B cell (primary cell): ENCODE data around the gene ZFX. TPM values are rescaled to one million over a fixed set of nuclear protein-coding genes. Genes with fewer than 3 reads are reported as not detected.

Experiments used
- ATAC-seq: fragments of 200-7000 bp; cut with Tn5 transposase; one replicate; pipeline ENCODE4 v1.10.0; 2021; ENCODE audit warnings: low read depth, mild to moderate bottlenecking, moderate number of reproducible peaks, moderate library complexity
- CTCF ChIA-PET: fragments of 350-600 bp; sonication (Branson Sonifier 250); formaldehyde crosslinking; loops from one replicate; lab custom pipeline; 2021; ENCODE audit warnings: antibody characterized with exemption, inconsistent platforms; lab: Charles Lee
- POLR2A ChIA-PET: fragments of 350-600 bp; sonication (Branson Sonifier 250); formaldehyde crosslinking; loops from one replicate; lab custom pipeline; 2021; ENCODE audit warnings: antibody characterized with exemption; lab: Charles Lee
- DNase-seq: peaks from one replicate; pipeline ENCODE4 v3.0.0; 2013
- H2AFZ ChIP-seq: 2 replicates; pipeline ENCODE4 v1.6.1; 2012; ENCODE audit warnings: mild to moderate bottlenecking, low read depth, low read length; ENCODE audit not compliant: insufficient read depth, poor library complexity, severe bottlenecking
- H3K27ac ChIP-seq, 2 donors: 1 replicate in 1 of 2; 2 replicates in 1 of 2; pipeline ENCODE4 v1.5.1; 2012 to 2013; ENCODE audit warnings: low read length in 2 of 2, mild to moderate bottlenecking in 2 of 2, moderate library complexity in 1 of 2
- H3K27me3 ChIP-seq, 4 experiments: fragments of 200-600 bp in 1 of 4; sonication (generic) in 1 of 4; replicated peaks in 1 of 4; 1 replicate in 2 of 4; 2 replicates in 2 of 4; pipeline versions ENCODE4 v1.6.1 to v1.7.0; 2013 to 2016; ENCODE audit warnings: low read length in 3 of 4, mild to moderate bottlenecking in 2 of 4, mixed read lengths in 1 of 4, moderate library complexity in 1 of 4; ENCODE audit not compliant: insufficient read depth in 4 of 4, control insufficient read depth in 3 of 4; ENCODE audit errors: control extremely low read depth in 1 of 4
- H3K36me3 ChIP-seq, 2 experiments: replicated peaks in 1 of 2; 1 replicate in 1 of 2; 2 replicates in 1 of 2; pipeline versions ENCODE4 v1.6.1 to v1.7.1; 2013; ENCODE audit warnings: low read length in 1 of 2; ENCODE audit not compliant: insufficient read depth in 2 of 2, control insufficient read depth in 1 of 2; ENCODE audit errors: control extremely low read depth in 1 of 2, extremely low read depth in 1 of 2
- H3K4me1 ChIP-seq, 2 donors: fragments of 200-600 bp in 1 of 2; sonication (generic) in 1 of 2; 1 replicate in 1 of 2; 2 replicates in 1 of 2; pipeline versions ENCODE4 v1.5.1 to v1.6.1; 2013 to 2017; ENCODE audit warnings: low read length in 2 of 2; ENCODE audit not compliant: control insufficient read depth in 2 of 2, insufficient read depth in 2 of 2
- H3K4me2 ChIP-seq: replicated peaks from 2 replicates; pipeline ENCODE3; 2012; ENCODE audit warnings: mild to moderate bottlenecking, low read depth, low read length; ENCODE audit not compliant: poor library complexity, severe bottlenecking
- H3K4me3 ChIP-seq, 5 experiments: fragments of 200-600 bp in 1 of 5; sonication (generic) in 1 of 5; 1 replicate in 3 of 5; 2 replicates in 2 of 5; pipeline versions ENCODE4 v1.5.1 to v1.7.0; 2011 to 2016; ENCODE audit warnings: low read length in 4 of 5, mild to moderate bottlenecking in 4 of 5, low read depth in 2 of 5, control low read depth in 1 of 5, moderate library complexity in 1 of 5; ENCODE audit not compliant: insufficient read depth in 1 of 5; ENCODE audit errors: control extremely low read depth in 1 of 5, extremely low read depth in 1 of 5
- H3K79me2 ChIP-seq: fragments of 200-600 bp; sonication (generic); one replicate; pipeline ENCODE4 v1.6.0; 2016; ENCODE audit warnings: low read length; ENCODE audit not compliant: control insufficient read depth, insufficient read depth
- H3K9ac ChIP-seq: fragments of 200-600 bp; sonication (generic); 2 replicates; pipeline ENCODE4 v1.6.1; 2017; ENCODE audit warnings: mild to moderate bottlenecking, low read length, moderate library complexity
- H3K9me3 ChIP-seq, 3 donors: one replicate each; pipeline versions ENCODE4 v1.6.1 to v1.7.1; 2013; ENCODE audit warnings: low read length in 2 of 3; ENCODE audit not compliant: control insufficient read depth in 2 of 3, insufficient read depth in 1 of 3; ENCODE audit errors: control extremely low read depth in 1 of 3
- H4K20me1 ChIP-seq: 2 replicates; pipeline ENCODE4 v1.6.0; 2012; ENCODE audit warnings: mild to moderate bottlenecking, low read length; ENCODE audit not compliant: insufficient read depth, control insufficient read depth, poor library complexity, severe bottlenecking
- H3K27ac Mint-ChIP-seq: one replicate; pipeline ENCODE4 v1.8.0; 2021; ENCODE audit warnings: mixed read lengths
- H3K27me3 Mint-ChIP-seq: one replicate; pipeline ENCODE4 v1.8.0; 2021; ENCODE audit warnings: mixed read lengths
- H3K4me1 Mint-ChIP-seq: one replicate; pipeline ENCODE4 v1.8.0; 2021; ENCODE audit warnings: mixed read lengths
- H3K4me3 Mint-ChIP-seq: one replicate; pipeline ENCODE4 v1.8.0; 2021; ENCODE audit warnings: mixed read lengths
- H3K9me3 Mint-ChIP-seq: one replicate; pipeline ENCODE4 v1.8.0; 2022; ENCODE audit warnings: mixed read lengths; ENCODE audit not compliant: insufficient read depth
- EZH2 ChIP-seq: IDR thresholded peaks from 2 replicates; pipeline ENCODE4 v1.6.1; 2012; ENCODE audit warnings: borderline replicate concordance, low read depth, mild to moderate bottlenecking, moderate library complexity, low read length; ENCODE audit not compliant: insufficient read depth, poor library complexity, severe bottlenecking
- WGBS: methylation state at CpG from one replicate; pipeline ENCODE4 v1.1.5; 2013; ENCODE audit warnings: missing lambda C conversion rate; ENCODE audit not compliant: insufficient coverage; 5-methylcytosine and 5-hydroxymethylcytosine counted together
- intact Hi-C: fragments of 100-400 bp; cut with micrococcal nuclease; formaldehyde crosslinking; loops from one replicate; pipeline ENCODE4 v1.10.0; 2022
- polyA plus RNA-seq: library from polyadenylated mRNA; depleted of rRNA; stranded (reverse); fragments of >200 nt; gene quantifications from 2 replicates; pipeline ENCODE4 v1.2.3, GENCODE V29; 2012
- total RNA-seq, 2 donors: library from RNA; stranded (reverse); fragments of 120-200 nt in 1 of 2; gene quantifications; 1 replicate in 1 of 2; 2 replicates in 1 of 2; pipeline versions ENCODE4 v1.2.3 to v1.2.4, GENCODE V29; 2013 to 2022
- TF ChIP-seq, protein P1 (sequence below): fragments of 200-600 bp; IDR thresholded peaks from one replicate; pipeline ENCODE4 v1.8.0; 2022; ENCODE audit warnings: antibody characterized with exemption, mild to moderate bottlenecking

ZFX gene
- total and polyA plus RNA-seq, 2 donors (not counting 1 experiment from before 2014, with no cell fraction given), result 31.3 to 81.8 TPM

DNA sequence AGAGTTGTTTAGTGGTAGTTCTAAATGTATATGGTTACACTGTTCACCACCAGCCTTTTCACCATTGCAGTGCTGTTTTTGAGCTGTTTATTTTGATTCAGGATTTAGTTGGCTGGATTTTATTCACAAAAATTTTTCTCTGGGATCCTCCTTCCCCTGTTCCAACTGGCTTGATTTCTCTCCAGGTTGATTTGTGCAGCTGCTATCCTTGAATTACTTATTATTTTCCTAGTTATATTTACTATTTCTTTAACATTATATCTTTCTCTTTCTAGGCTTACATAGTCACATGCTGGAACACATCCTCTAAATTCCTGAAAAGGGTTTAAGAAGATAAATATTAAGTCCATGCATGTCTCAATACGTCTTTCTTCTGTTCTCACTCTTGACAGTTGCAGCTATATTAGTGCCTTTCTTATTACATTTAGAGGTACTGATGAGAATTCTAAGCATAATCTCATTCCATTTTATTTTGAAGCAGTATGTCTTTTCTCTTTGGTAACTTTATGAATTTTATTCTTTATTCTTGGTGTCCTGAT, 82.2 kb downstream of the ZFX start:
- POLR2A ChIA-PET, result no interaction called here
- peaks cover 5% of the 10 kb centered on the region for H3K4me1 Mint-ChIP-seq
- CTCF ChIA-PET, result no interaction called here
- DNase-seq (no peak), ATAC-seq (no peak)
- H3K27me3 Mint-ChIP-seq, result no peaks in the 10 kb centered on the region
- no peaks in the 10 kb centered on the region for H3K9me3 Mint-ChIP-seq
- no peaks in the 10 kb centered on the region for H3K79me2 ChIP-seq
- no peaks in the 10 kb centered on the region for H3K27me3 ChIP-seq
- no peak overlapping the region for H3K27ac ChIP-seq
- TF ChIP-seq, protein P1, sequence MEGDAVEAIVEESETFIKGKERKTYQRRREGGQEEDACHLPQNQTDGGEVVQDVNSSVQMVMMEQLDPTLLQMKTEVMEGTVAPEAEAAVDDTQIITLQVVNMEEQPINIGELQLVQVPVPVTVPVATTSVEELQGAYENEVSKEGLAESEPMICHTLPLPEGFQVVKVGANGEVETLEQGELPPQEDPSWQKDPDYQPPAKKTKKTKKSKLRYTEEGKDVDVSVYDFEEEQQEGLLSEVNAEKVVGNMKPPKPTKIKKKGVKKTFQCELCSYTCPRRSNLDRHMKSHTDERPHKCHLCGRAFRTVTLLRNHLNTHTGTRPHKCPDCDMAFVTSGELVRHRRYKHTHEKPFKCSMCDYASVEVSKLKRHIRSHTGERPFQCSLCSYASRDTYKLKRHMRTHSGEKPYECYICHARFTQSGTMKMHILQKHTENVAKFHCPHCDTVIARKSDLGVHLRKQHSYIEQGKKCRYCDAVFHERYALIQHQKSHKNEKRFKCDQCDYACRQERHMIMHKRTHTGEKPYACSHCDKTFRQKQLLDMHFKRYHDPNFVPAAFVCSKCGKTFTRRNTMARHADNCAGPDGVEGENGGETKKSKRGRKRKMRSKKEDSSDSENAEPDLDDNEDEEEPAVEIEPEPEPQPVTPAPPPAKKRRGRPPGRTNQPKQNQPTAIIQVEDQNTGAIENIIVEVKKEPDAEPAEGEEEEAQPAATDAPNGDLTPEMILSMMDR, result no peak
- no peak for TF ChIP-seq EZH2
- no peaks in the 10 kb centered on the region for H4K20me1 ChIP-seq
- no CpG with 5 or more reads among the region's 1 CpG for WGBS
- no peaks in the 10 kb centered on the region for H3K4me1 ChIP-seq
- no peak overlapping the region for H3K4me3 Mint-ChIP-seq
- no peak overlapping the region for H3K4me3 ChIP-seq
- no peak overlapping the region for H3K9ac ChIP-seq
- H3K4me2 ChIP-seq, result no peak overlapping the region
- H3K27ac Mint-ChIP-seq, result no peak overlapping the region
- no peaks in the 10 kb centered on the region for H3K9me3 ChIP-seq
- H2AFZ ChIP-seq, result no peak overlapping the region
- no peaks in the 10 kb centered on the region for H3K36me3 ChIP-seq
- intact Hi-C loops, result no loop called here

DNA sequence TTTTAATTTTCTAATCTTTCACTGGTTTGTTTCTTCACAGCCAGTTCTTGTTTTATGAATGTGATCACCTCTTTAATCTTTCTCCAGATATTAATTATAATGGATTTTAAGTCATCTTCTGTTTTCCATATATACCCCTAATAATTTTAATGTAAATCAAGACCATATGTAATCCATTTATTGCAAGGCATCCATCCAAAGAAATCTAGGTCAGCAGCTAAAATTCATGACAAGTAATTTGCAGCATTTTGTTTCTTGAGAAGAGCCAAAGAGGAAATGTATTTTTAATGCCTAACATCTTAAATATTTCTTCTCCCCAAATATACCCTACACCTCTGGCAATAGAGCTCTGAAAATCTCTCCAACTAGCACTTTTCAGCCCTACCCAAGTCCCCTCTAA, 83.3 kb downstream of the ZFX start:
- ATAC-seq (no peak), DNase-seq (no peak)
- Histone ChIP-seq H3K9me3 (no peaks in the 10 kb centered on the region), H3K4me1 (no peaks in the 10 kb centered on the region), H3K27me3 (no peaks in the 10 kb centered on the region), H3K9ac (no peak overlapping the region), H3K36me3 (no peaks in the 10 kb centered on the region), H3K4me2 (no peak overlapping the region), H3K4me3 (no peak overlapping the region), H3K27ac (no peak overlapping the region), H2AFZ (no peak overlapping the region), H4K20me1 (no peaks in the 10 kb centered on the region), H3K79me2 (no peaks in the 10 kb centered on the region)
- H3K27me3 Mint-ChIP-seq, result no peaks in the 10 kb centered on the region
- CTCF ChIA-PET, result no interaction called here
- TF ChIP-seq, protein P1, result no peak
- TF ChIP-seq EZH2, result no peak
- no peak overlapping the region for H3K4me3 Mint-ChIP-seq
- H3K9me3 Mint-ChIP-seq, result no peaks in the 10 kb centered on the region
- H3K27ac Mint-ChIP-seq, result no peak overlapping the region
- H3K4me1 Mint-ChIP-seq, result peaks cover 5% of the 10 kb centered on the region
- POLR2A ChIA-PET, result no interaction called here
- intact Hi-C loops, result no loop called here
